IPS-NIHi7 (cell line): ENCODE results near the gene PRRC2C.
A peak's percentile ranks its signal among the peaks of the same experiment; 100 is the strongest.

ENCODE experiments used
- DNase-seq: peaks from one replicate; pipeline ENCODE4 v3.0.0; 2012; ENCODE audit warnings: mixed read lengths; ENCODE audit errors: extremely low spot score

The PRRC2C gene

GRCh38 chr1:171636141-171636540 lies 150.8 kb downstream of the PRRC2C start:
- peak; percentile 55 for DNase-seq

- no peak for DNase-seq
Measured at GRCh38 chr1:171637928-171638576, 152.7 kb downstream of the PRRC2C start.

GRCh38 chr1:171640225-171640624 lies 154.9 kb downstream of the PRRC2C start:
- DNase-seq = no peak

- peak; percentile 63 for DNase-seq
Measured at GRCh38 chr1:171641076-171641864, 155.9 kb downstream of the PRRC2C start.

- DNase-seq = no peak
Measured at GRCh38 chr1:171642197-171642596, 156.9 kb downstream of the PRRC2C start.
